Stimulated activated CD8-positive, alpha-beta memory T cell treated with anti-CD3 and anti-CD28 coated beads, Interleukin-15, amount 100 ng/mL, for 4 hours (primary cell): ENCODE measurements around the gene SPATA12.

Experiments used
- DNase-seq, 2 donors: peaks; one replicate each; pipeline ENCODE4 v3.0.0-alpha.2; 2020; ENCODE audit warnings: low read depth in 2 of 2

SPATA12 gene

DNA sequence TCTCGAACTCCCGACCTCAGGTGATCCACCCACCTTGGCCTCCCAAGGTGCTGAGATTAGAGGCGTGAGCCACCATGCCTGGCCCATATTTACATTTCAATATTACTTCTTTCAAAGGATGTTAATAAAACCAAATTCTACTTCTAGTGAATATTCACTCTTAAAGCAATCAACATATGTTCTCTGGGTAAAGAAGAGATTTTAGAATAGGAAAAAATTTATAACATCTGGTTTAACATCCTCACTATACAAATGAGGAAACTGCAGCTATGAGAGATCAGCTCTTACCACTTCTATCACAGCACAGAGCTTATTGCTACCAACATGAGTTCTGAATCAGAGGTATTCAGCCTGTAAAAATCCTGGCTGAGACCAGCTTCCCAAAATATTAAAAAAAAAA, 56.0 kb downstream of the SPATA12 start:
- no peak for DNase-seq

GRCh38 chr3:57118254-57118653, 57.8 kb downstream of the SPATA12 start:
- DNase-seq = no peak

GRCh38 chr3:57120040-57120439, 59.6 kb downstream of the SPATA12 start:
- no peak for DNase-seq

- no peak for DNase-seq
These were observed 60.1 kb downstream of the SPATA12 start for GRCh38 chr3:57120451-57121174.
